Endothelial cell of coronary artery (primary cell): ENCODE results near the gene FZR1. TPM values are rescaled to one million over a fixed set of nuclear protein-coding genes. Genes with fewer than 3 reads are reported as not detected.

Experiments used
- total RNA-seq: library from RNA; depleted of rRNA; stranded (reverse); fragments of >200 nt; gene quantifications from 2 replicates; pipeline ENCODE4 v1.2.3, GENCODE V29; 2014

The FZR1 gene
- total RNA-seq: 40.9 and 42.4 TPM in 2 replicates

GRCh38 chr19:3505598-3506383, at the start of gene FZR1:
Gene FZR1 (plus strand): TSS chr19:3506311. CDS start chr19:3522990, 16,679 bp downstream.

DNA sequence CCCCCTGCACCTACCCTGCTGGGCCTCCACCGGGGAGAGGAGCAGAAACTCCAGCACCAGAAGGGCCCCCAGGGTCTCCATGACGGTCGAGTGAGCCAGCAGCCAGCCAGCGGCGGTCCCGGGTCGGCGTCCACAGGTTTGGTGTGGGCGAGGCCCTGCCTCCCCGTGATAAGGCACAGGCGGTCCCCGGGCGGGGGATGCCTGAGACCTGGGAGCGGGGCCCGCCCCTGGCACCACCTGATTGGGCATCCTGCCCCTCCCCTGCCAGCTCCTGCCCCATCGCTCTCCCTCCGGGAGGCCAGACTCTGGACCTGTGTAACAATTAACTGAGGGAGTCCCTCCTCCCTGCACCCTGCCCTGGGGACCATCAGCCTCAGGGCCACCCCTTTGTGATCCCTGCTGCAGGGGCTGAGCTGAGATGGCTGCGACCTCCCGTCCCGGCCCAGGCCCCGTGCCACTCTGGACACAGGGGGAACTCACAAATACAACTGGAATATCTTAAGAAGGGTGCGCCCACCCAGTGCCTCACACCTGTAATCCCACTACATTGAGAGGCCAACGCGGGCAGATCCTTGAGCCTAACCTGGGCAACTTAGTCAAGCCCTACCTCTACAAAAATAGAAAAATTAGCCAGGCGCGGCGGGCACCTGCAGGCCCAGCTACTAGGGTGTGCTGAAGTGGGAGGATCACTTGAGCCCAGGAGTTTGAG, 25.6 kb upstream of the FZR1 start, which contains the start of gene SMIM24:
TSS of gene SMIM24 (minus strand) at position 143 of the 709 bp plus-strand sequence. CDS start at position 81, 62 bp downstream.

GRCh38 chr19:3483226-3483628, 22.9 kb upstream of the FZR1 start, which contains the start of gene SMIM44:
Gene SMIM44 (minus strand): TSS chr19:3483441. CDS start chr19:3483403, 38 bp downstream.

DNA sequence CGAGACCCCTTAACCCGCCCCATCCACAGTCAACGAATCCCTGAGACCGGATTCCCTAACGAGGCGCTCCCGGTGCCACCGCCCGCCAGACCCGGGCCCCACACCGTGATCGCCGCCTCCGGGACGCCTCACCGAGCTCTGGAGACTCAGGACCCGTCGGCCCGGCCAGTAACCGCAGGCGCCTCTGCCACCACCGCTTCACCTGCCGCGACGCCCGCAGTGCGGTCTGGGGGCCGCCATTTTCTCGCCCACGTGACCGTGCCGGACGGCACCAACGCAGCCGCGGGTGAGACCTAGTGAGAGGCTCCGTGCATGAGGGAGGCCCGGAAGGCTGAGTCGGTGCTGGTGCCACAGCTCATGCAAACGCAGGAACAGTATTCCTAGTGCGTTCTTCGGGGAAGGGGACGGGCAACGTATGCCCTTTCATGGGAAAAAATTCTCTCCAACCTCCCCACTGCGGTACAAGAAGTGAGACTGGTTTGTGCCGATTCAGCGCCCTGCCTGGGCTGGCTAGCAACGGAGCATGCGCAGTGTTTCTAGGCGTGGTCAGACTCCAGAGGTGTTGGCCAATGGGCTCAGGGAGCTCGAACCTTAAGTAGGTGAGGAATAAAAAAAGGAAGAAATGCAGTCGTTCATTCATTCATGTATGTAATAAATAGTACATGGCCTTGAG, 5.5 kb upstream of the FZR1 start, which contains the start of gene DOHH:
TSS of gene DOHH (minus strand) at position 246 of the 673 bp plus-strand sequence. CDS start 3,860 bp downstream, outside the sequence.

GRCh38 chr19:3538965-3539755, 33.0 kb downstream of the FZR1 start, which contains the start of gene TEKTIP1:
Gene TEKTIP1 (plus strand): TSS chr19:3539174. CDS start chr19:3539178, 4 bp downstream.

DNA sequence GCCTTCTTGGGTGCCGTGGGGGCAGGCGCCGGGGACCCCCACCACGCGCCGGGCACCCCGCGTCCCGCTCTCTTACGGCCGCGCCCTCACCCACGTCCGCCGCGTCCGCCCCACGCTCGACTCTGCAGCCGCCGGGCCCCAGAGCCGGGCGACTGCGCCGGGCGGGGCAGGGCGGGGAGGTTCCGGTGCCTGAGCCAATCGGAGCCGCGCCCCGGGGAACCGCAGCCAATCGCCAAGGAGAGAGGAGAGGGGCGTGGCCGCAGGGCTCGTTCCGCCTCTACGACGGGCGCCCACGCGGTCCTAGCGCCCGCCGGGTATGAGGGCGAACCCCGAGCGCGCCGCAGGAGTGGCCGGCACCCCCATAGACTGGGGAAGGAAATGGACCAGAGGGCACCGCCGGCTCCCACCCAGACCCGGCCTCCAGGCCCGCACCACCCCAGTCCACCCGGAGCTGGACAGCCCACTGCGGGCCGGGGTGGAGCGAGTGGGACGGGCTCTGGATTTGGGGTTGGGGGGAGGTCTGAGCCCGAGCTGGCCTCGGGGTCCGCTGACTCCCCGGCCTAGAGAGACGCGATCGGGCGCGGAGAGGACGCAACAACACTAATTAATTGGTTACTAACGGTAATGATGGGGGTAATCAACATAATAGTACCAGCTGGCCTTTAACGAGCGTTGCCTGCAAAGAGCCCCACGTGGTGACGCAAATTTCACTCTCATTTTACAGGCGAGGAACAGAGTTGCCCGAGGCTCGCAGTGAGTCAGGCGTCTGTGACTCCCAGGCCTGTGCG, 51.5 kb downstream of the FZR1 start, which contains the start of gene MFSD12:
TSS of gene MFSD12 (minus strand) at position 126 of the 788 bp plus-strand sequence. CDS start 183 bp downstream, outside the sequence.

GRCh38 chr19:3572855-3573161, 66.7 kb downstream of the FZR1 start, which contains the start of gene HMG20B:
Gene HMG20B (plus strand): TSS chr19:3572944. CDS start chr19:3573310, 366 bp downstream.

DNA sequence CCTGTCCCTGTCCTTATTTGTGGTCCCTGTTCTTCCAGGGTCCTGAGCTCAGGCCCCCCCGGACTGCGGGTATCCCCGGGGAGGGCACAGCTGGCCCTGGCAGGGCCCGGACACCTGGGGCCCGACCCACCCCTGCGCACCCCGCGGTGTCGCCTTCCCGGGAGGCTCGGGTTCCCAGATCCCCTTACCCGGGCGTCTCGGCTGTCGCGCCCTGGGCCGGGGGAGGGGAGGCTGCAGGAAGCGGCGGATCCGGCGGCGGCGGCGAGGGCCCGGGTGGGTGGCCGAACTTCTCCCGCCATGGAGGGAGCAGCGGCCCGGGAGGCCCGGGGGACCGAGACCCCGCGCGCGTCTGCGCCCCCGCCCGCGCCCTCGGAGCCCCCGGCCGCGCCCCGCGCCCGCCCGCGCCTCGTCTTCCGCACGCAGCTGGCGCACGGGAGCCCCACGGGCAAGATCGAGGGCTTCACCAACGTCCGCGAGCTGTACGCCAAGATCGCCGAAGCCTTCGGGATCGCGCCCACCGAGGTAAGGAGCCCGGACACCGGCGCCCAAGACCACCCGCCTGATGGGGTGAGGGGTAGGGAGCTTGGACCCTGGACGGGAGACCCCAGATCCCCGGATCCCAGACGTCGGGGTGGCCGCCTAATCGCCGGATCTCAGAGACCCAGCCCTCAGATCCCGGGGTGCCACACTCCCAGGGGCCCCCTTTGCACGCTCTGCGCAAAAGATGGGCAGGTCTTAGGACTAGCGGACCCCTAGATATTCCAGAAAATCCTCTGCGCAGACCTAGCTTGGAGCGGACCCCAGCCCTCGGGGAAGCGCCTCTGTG, 79.4 kb downstream of the FZR1 start, which contains the start of gene GIPC3:
TSS of gene GIPC3 (plus strand) at position 178 of the 826 bp plus-strand sequence. CDS start at position 298, 120 bp downstream.

Other genes starting within 250 kb of the FZR1 start
- gene NFIC, start 139.7 kb upstream of the FZR1 start, total RNA-seq: 24.3 and 43.8 TPM in 2 replicates
- not detected in 2 replicates for gene SMIM24, start 25.8 kb upstream of the FZR1 start, total RNA-seq
- not detected in 2 replicates for gene SMIM44, start 22.9 kb upstream of the FZR1 start, total RNA-seq
- gene DOHH, start 5.6 kb upstream of the FZR1 start, total RNA-seq: 11.4 and 14.6 TPM in 2 replicates
- not detected in 2 replicates for gene TEKTIP1, start 32.9 kb downstream of the FZR1 start, total RNA-seq
- gene MFSD12, start 51.3 kb downstream of the FZR1 start, total RNA-seq: 67.7 and 122 TPM in 2 replicates
- 77.0 and 78.4 TPM in 2 replicates for gene HMG20B, start 66.6 kb downstream of the FZR1 start, total RNA-seq
- gene GIPC3, start 79.2 kb downstream of the FZR1 start, total RNA-seq: 0.19 and 0.27 TPM in 2 replicates
- 0.63 and 1.2 TPM in 2 replicates for gene TBXA2R, start 100.6 kb downstream of the FZR1 start, total RNA-seq
- 31.2 and 34.4 TPM in 2 replicates for gene CACTIN, start 120.5 kb downstream of the FZR1 start, total RNA-seq
- gene PIP5K1C, start 194.2 kb downstream of the FZR1 start, total RNA-seq: 17.5 and 34.1 TPM in 2 replicates
- gene TJP3, start 202.1 kb downstream of the FZR1 start, total RNA-seq: not detected in 2 replicates